K562 (cell line): ENCODE results near the gene PPDPF. TPM values are rescaled to one million over a fixed set of nuclear protein-coding genes. Genes with fewer than 3 reads are reported as not detected.

ENCODE experiments used
- ARID1B ChIP-seq: fragments of 450-650 bp; IDR thresholded peaks from 2 replicates; pipeline ENCODE4 v1.6.1; 2016; ENCODE audit warnings: antibody characterized with exemption, mild to moderate bottlenecking, inconsistent platforms
- EP300 ChIP-seq: IDR thresholded peaks from 2 replicates; pipeline ENCODE4 v1.6.1; 2012; ENCODE audit warnings: low read length, improper control_type of control experiment
- FOXA3 ChIP-seq, 2 experiments: fragments of 450-650 bp in 1 of 2; sonication (generic) in 1 of 2; formaldehyde crosslinking; IDR thresholded peaks in 1 of 2; conservative IDR thresholded peaks in 1 of 2; 2 replicates each; pipeline versions ENCODE4 v1.4.0 to v1.8.0; 2020 to 2022; ENCODE audit warnings: mild to moderate bottlenecking in 2 of 2, missing genetic modification reagents in 1 of 2
- FOXK2 ChIP-seq, 2 experiments: fragments of 450-650 bp; IDR thresholded peaks in 1 of 2; conservative IDR thresholded peaks in 1 of 2; 2 replicates each; pipeline ENCODE4 v1.6.1; 2016; ENCODE audit warnings: low read depth in 2 of 2, mild to moderate bottlenecking in 1 of 2
- HNRNPLL ChIP-seq: fragments of 200-400 bp; formaldehyde crosslinking; IDR thresholded peaks from 2 replicates; pipeline ENCODE4 v1.6.1; 2017; ENCODE audit warnings: low read length, low read depth, mild to moderate bottlenecking; ENCODE audit not compliant: poor library complexity, severe bottlenecking
- HNRNPUL1 ChIP-seq: fragments of 200-400 bp; formaldehyde crosslinking; IDR thresholded peaks from 2 replicates; pipeline ENCODE4 v1.6.1; 2017; ENCODE audit warnings: low read length
- KDM1A ChIP-seq, 2 experiments: fragments of 450-650 bp; IDR thresholded peaks; 2 replicates each; pipeline ENCODE4 v1.6.1; 2016; ENCODE audit warnings: mild to moderate bottlenecking in 2 of 2
- MAZ ChIP-seq, 2 experiments: fragments of 450-650 bp in 1 of 2; sonication (generic) in 1 of 2; formaldehyde crosslinking; IDR thresholded peaks in 1 of 2; conservative IDR thresholded peaks in 1 of 2; 2 replicates each; pipeline versions ENCODE4 v1.4.0 to v1.5.0; 2020; ENCODE audit warnings: mild to moderate bottlenecking in 1 of 2, missing genetic modification reagents in 1 of 2
- POLR2H ChIP-seq: IDR thresholded peaks from 2 replicates; pipeline ENCODE4 v1.6.1; 2016; ENCODE audit warnings: missing genetic modification characterization, low read depth, mild to moderate bottlenecking, control low read depth, missing compliant biosample characterization, moderate library complexity
- PRMT5 ChIP-seq: sonication (generic); formaldehyde crosslinking; IDR thresholded peaks from 2 replicates; pipeline ENCODE4 v1.5.0; 2020; ENCODE audit warnings: missing genetic modification reagents
- RBM17 ChIP-seq: fragments of 200-400 bp; formaldehyde crosslinking; IDR thresholded peaks from 2 replicates; pipeline ENCODE4 v1.6.1; 2017; ENCODE audit warnings: low read depth, mild to moderate bottlenecking, low read length, borderline replicate concordance
- SMAD1 ChIP-seq: fragments of 150-350 bp; IDR thresholded peaks from 2 replicates; pipeline ENCODE4 v1.6.1; 2014; ENCODE audit warnings: low read length, low read depth; ENCODE audit not compliant: partially characterized antibody
- XRCC5 ChIP-seq: fragments of 200-400 bp; formaldehyde crosslinking; IDR thresholded peaks from 2 replicates; pipeline ENCODE4 v1.6.1; 2017; ENCODE audit warnings: low read depth, mild to moderate bottlenecking, low read length
- ZNF133 ChIP-seq: fragments of 250-450 bp; sonication (Bioruptor Pico); IDR thresholded peaks from 2 replicates; pipeline ENCODE4 v1.4.0; 2020; ENCODE audit warnings: mild to moderate bottlenecking
- polyA plus RNA-seq, 8 experiments: library from polyadenylated mRNA; depleted of rRNA in 4 of 8; stranded (reverse) in 5 of 8; unstranded in 3 of 8; fragments of >200 nt; fragmentation: Nextera tagmentation in 2 of 8; fragmentation: Illumina TruSeq in 1 of 8; extraction: Ambion mirVana in 2 of 8; extraction: Trizol in 1 of 8; gene quantifications; 2 replicates each; pipeline versions ENCODE4 v1.2.1 to v1.2.3, GENCODE V29; 2011 to 2014; ENCODE audit warnings: inconsistent platforms in 1 of 8, missing spikeins in 1 of 8
- total RNA-seq, 7 experiments: library from RNA; depleted of rRNA in 6 of 7; stranded (reverse); fragments of >200 nt in 6 of 7; fragmentation: Illumina TruSeq in 2 of 7; extraction: Trizol in 2 of 7; gene quantifications; 2 replicates each; pipeline versions ENCODE4 v1.2.1 to v1.2.3, GENCODE V29; 2011 to 2021; ENCODE audit warnings: low replicate concordance in 1 of 7
- TF ChIP-seq, protein P1 (sequence below): sonication (generic); formaldehyde crosslinking; IDR thresholded peaks from 2 replicates; pipeline ENCODE4 v1.8.0; 2022; ENCODE audit warnings: missing genetic modification reagents, mild to moderate bottlenecking, moderate library complexity, borderline replicate concordance
- TF ChIP-seq, protein P2 (sequence below): fragments of 200-800 bp; sonication (Bioruptor generic); IDR thresholded peaks from 2 replicates; pipeline ENCODE4 v1.6.1; 2016; ENCODE audit warnings: missing genetic modification characterization, missing compliant biosample characterization
- TF ChIP-seq, protein P3 (sequence below): sonication (generic); formaldehyde crosslinking; IDR thresholded peaks from 2 replicates; pipeline ENCODE4 v1.9.0; 2022; ENCODE audit warnings: mild to moderate bottlenecking, missing genetic modification reagents
- TF ChIP-seq, protein P4 (sequence below): fragments of 250-450 bp; sonication (Bioruptor Pico); IDR thresholded peaks from 2 replicates; pipeline ENCODE4 v1.5.0; 2022; ENCODE audit warnings: mild to moderate bottlenecking

Gene PPDPF
- total and polyA plus RNA-seq, 9 of the 15 experiments (the other 6 are each of a cell fraction or from before 2014, with no cell fraction given) = 0.77 to 233 (median 10.5) TPM

DNA sequence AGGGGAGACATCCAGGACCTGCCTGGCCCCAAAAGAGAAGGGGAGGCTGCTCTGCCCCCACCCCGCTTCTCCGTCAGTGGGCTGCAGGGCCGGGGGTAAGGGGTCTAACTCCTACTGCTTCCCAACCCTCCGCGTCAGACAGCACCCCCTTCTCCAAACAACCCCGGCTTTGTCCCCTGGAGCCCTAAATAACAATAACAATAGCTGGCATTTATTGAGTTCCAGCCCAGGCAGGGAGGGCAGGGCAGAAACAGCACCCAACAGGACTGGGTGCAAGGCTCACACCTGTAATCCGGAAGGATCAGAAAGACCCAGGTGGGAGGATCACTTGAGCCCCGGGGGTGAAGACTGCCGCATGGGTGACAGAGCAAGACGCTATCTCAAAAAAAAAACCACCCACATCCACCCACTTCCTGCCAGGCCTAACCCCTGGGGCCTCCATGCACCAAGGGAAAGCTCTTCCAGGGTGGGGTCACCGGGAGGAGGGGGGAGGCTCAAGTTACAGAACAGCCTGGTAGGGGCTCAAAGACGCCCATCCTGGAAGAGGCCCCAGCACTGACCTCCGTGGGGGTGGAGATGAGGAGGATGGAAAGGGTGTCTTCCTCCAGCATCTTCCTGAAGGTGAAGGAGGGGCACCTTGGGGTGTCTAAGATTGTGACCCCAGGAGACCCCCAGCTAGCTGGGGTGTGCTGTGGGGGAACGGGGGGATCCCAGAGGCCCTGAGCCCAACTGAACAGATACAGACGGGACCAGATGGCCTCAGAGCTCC lies 32.1 kb downstream of the PPDPF start (continued):
- TF ChIP-seq ARID1B (peak; percentile 44; the same call in 1 of the 2 replicates), FOXK2 (conservative IDR thresholded peaks at IDR 0.05 in 1 of 2, IDR thresholded peaks at IDR 0.05 in 1 of 2; ENCODE audit: low read depth in 2 of 2) (no peak), SMAD1 (no peak), HNRNPLL (no peak), KDM1A (IDR thresholded peaks at IDR 0.05) (no peak; a peak in 1 of 4 replicates), XRCC5 (peak; percentile 63; the same call in 1 of the 2 replicates), PRMT5 (no peak), POLR2H (tag) (no peak), ZNF133 (CRISPR knock-in tag) (no peak), MAZ (CRISPR knock-in tag; conservative IDR thresholded peaks at IDR 0.05 in 1 of 2, IDR thresholded peaks at IDR 0.05 in 1 of 2) (peak in 1 of 2 experiments; percentile 53; a peak in 1 of 4 replicates), RBM17 (no peak), HNRNPUL1 (no peak), EP300 (peak; percentile 60; the same call in 1 of the 2 replicates), FOXA3 (CRISPR knock-in tag; conservative IDR thresholded peaks at IDR 0.05 in 1 of 2, IDR thresholded peaks at IDR 0.05 in 1 of 2) (no peak)
- TF ChIP-seq, protein P1, sequence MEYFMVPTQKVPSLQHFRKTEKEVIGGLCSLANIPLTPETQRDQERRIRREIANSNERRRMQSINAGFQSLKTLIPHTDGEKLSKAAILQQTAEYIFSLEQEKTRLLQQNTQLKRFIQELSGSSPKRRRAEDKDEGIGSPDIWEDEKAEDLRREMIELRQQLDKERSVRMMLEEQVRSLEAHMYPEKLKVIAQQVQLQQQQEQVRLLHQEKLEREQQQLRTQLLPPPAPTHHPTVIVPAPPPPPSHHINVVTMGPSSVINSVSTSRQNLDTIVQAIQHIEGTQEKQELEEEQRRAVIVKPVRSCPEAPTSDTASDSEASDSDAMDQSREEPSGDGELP (CRISPR knock-in tag) = peak; percentile 26
- TF ChIP-seq, protein P2, sequence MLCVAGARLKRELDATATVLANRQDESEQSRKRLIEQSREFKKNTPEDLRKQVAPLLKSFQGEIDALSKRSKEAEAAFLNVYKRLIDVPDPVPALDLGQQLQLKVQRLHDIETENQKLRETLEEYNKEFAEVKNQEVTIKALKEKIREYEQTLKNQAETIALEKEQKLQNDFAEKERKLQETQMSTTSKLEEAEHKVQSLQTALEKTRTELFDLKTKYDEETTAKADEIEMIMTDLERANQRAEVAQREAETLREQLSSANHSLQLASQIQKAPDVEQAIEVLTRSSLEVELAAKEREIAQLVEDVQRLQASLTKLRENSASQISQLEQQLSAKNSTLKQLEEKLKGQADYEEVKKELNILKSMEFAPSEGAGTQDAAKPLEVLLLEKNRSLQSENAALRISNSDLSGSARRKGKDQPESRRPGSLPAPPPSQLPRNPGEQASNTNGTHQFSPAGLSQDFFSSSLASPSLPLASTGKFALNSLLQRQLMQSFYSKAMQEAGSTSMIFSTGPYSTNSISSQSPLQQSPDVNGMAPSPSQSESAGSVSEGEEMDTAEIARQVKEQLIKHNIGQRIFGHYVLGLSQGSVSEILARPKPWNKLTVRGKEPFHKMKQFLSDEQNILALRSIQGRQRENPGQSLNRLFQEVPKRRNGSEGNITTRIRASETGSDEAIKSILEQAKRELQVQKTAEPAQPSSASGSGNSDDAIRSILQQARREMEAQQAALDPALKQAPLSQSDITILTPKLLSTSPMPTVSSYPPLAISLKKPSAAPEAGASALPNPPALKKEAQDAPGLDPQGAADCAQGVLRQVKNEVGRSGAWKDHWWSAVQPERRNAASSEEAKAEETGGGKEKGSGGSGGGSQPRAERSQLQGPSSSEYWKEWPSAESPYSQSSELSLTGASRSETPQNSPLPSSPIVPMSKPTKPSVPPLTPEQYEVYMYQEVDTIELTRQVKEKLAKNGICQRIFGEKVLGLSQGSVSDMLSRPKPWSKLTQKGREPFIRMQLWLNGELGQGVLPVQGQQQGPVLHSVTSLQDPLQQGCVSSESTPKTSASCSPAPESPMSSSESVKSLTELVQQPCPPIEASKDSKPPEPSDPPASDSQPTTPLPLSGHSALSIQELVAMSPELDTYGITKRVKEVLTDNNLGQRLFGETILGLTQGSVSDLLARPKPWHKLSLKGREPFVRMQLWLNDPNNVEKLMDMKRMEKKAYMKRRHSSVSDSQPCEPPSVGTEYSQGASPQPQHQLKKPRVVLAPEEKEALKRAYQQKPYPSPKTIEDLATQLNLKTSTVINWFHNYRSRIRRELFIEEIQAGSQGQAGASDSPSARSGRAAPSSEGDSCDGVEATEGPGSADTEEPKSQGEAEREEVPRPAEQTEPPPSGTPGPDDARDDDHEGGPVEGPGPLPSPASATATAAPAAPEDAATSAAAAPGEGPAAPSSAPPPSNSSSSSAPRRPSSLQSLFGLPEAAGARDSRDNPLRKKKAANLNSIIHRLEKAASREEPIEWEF (CRISPR knock-in tag) = no peak
- TF ChIP-seq, protein P3, sequence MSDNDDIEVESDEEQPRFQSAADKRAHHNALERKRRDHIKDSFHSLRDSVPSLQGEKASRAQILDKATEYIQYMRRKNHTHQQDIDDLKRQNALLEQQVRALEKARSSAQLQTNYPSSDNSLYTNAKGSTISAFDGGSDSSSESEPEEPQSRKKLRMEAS = peak; percentile 43; the same call in 1 of the 2 replicates
- TF ChIP-seq, protein P4, sequence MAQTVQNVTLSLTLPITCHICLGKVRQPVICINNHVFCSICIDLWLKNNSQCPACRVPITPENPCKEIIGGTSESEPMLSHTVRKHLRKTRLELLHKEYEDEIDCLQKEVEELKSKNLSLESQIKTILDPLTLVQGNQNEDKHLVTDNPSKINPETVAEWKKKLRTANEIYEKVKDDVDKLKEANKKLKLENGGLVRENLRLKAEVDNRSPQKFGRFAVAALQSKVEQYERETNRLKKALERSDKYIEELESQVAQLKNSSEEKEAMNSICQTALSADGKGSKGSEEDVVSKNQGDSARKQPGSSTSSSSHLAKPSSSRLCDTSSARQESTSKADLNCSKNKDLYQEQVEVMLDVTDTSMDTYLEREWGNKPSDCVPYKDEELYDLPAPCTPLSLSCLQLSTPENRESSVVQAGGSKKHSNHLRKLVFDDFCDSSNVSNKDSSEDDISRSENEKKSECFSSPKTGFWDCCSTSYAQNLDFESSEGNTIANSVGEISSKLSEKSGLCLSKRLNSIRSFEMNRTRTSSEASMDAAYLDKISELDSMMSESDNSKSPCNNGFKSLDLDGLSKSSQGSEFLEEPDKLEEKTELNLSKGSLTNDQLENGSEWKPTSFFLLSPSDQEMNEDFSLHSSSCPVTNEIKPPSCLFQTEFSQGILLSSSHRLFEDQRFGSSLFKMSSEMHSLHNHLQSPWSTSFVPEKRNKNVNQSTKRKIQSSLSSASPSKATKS (CRISPR knock-in tag) = no peak
